Stimulated activated CD8-positive, alpha-beta memory T cell treated with anti-CD3 and anti-CD28 coated beads, Interleukin-2, amount 100 ng/mL, for 1 hour (primary cell): Measurements from ENCODE around the gene MSL2.
"Not testable (repeated sequence)": the region's sequence is repeated elsewhere in the genome, so short reads cannot be mapped to it uniquely, and the experiment has no call there.

ENCODE experiments used
- DNase-seq, 2 donors: peaks; one replicate each; pipeline ENCODE4 v3.0.0-alpha.2; 2020; ENCODE audit warnings: low read depth in 2 of 2

The MSL2 gene

GRCh38 chr3:136196064-136196400, at the start of gene MSL2:
MSL2 (minus strand) TSS chr3:136196335; CDS start chr3:136195113, 1,222 bp downstream.
- no peak for DNase-seq

DNA sequence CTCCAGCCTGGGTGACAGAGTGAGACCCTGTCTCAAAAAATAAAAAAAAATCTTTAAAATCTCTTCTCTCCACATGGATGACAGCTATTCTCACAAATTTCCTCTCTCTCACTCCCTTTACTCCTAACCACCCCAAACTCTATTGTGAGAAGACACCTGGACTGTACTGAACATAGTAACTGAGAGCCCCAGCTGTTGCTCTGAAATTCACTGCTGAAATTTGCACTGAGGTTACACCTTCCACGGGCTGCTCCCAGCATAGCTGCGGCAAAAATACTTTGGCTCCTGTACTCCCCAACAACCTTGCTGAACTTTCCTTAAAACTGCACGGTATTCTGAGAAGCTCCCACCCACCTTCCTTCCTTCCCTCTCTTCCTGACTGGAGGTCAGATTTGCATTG, 49.6 kb upstream of the MSL2 start:
- no peak for DNase-seq

DNA sequence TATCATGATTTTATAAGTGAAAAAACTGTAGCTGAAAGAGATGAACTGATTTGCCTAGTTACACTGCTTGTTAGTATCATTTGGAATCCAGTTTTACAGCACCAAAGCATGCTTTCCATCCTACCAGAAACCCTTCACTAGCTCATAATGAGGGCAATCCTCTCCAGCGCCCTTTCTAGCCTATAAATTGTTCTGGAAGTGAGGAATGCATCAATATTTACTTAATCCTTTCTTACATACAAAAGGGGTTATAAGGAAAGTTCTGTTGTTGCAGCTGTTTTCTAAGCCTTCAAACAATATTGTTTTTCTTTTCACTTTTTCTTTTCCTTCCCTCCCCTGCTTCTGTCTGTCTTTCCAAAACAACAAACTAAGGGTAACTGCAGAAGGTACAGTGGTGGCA, 43.0 kb upstream of the MSL2 start:
- DNase-seq = no peak

DNA sequence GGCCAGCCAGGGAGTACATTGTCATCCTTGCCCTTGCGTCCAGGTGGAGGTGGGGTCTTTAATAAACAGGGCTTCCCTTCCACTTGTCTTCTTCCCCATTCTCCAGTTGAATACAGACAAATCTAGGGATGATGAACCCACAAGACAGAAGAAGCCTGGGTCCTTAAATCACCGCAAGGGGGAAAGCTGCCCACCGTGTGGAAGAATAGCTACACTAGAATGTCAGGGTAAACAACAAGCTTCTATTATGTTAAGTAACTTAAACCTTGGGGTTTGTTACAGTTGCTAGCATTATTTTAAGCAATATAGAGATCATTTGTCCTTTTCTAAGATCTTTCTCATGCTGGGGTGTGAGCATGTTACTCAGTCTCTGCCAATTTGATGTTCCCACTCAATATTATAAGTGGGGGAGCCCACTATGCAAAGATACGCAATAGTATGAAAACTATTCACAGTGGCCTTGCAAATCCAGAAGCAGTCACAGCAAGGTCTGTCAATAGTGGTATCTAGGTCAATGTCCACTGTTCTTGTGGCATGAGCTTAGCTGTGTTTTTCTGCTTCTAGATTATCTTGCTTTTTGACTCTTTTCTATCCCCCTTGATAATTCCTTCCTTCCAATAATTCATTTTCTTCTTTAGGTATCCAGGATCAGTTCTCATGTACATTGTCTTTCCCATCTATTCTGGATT, 42.0 kb upstream of the MSL2 start:
- DNase-seq = no peak

GRCh38 chr3:136237103-136237502, 41.0 kb upstream of the MSL2 start:
- no peak for DNase-seq

GRCh38 chr3:136236109-136236508, 40.0 kb upstream of the MSL2 start:
- DNase-seq = no peak

DNA sequence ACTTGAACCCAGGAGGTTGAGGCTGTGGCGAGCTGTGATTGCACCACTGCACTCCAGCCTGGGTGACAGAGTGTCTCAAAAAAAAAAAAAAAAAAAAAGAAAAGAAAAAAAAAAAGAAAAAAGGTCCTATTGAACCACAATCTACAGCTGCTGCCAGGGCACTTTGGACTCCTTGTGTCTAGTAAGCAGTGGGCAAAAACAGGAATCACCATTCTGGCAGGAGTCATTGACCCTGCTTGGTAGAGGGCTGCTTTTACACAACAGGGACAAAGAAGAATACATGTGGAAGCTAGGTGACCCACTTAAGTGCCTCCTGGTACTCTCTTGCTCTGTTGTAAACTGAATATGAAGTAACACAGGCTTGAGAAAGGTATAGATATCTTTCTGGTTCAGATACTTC, 39.4 kb upstream of the MSL2 start:
- DNase-seq = no peak

DNA sequence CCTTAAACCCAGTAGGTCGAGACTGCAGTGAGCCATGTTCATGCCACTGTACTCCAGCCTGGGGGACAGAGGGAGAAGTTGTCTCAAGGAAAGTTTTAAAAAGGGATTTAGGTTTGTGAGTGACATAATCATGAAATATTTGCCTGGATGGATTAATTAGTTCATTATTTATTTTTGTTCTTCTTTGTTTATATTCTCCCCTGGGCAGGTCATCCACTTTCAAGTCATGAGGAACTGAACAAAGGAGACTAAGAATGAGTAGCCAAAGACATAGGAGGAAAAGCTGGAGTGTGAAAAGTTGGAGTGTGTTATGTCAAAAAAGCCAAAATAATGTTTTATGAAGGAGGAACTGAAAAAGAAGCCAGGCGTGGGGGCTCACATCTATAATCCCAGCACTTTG, 36.3 kb upstream of the MSL2 start:
- no peak for DNase-seq

DNA sequence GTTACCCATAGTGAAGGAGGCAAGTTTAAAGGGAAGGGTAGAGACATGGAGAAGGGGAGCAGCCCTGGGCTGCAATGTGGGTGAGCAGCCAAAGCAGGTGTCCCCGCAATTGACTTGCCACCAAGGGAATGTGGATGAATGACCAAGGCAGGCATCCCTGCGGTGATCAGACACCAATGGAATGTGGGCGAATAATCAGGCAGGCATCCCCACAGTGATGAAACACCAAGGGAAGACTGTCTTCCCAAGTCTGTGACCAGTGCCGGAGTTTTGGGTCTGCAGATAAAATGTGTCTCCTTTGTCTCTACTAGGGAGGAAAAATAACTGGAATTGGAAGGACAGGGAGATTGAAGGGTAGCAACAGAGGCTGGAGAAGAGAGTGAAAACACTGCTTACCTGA, 26.6 kb upstream of the MSL2 start:
- not testable (repeated sequence) for DNase-seq

DNA sequence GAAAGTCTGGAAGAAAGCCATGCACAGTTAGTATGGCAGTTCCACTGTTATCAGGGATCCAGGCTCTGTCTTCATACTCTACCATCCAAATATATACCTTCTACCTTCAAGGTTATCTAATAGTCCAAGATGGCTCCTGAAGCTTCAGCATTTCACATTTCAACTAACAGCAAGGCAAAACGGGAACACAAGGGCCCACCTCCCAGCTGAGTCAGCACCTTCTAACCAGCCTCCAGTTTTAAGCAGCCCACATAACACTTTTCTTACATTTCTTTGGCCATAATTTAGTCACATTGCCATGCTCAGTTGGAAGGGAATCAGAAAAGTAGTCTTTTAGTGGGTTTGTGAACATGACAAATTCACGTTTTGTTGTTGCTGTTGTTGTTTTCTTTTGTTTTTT, 15.4 kb upstream of the MSL2 start:
- DNase-seq = no peak

DNA sequence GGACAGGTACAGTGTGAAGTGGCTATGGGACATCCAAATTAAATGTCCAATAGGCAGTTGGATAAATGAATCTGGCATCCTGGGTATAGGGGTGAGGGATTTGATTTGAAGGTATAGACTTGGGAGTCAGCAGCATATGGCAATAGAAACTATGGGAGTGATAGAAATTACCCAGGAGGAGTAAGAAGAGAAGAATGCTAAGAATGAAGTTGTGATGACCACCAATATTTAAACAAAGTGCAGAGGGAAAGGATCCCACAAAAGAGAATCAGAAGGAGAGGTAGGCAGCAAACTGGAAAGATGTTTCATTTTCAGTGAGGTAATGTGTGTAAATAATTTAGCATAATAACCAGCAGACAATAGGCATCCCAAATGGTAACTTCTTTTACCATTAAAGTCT, 13.8 kb upstream of the MSL2 start:
- DNase-seq = no peak

- DNase-seq = no peak
Observed at GRCh38 chr3:136207489-136208115, 11.5 kb upstream of the MSL2 start.

DNA sequence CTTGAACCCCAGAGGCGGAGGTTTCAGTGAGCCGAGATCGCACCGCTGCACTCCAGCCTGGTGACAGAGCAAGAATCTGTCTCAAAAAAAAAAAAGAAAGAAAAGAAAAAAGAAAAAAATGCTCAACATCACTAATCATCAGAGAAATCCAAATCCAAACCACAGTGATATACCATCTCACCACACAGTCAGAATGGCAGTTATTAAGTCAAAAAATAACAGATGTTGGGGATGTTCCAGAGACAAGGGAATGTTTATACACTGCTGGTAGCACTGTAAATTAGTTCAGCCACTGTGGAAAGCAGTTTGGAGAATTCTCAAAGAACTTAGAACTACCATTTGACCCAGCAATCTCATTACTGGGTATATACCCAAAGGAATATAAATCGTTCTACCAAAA, 3.1 kb upstream of the MSL2 start:
- not testable (repeated sequence) for DNase-seq

DNA sequence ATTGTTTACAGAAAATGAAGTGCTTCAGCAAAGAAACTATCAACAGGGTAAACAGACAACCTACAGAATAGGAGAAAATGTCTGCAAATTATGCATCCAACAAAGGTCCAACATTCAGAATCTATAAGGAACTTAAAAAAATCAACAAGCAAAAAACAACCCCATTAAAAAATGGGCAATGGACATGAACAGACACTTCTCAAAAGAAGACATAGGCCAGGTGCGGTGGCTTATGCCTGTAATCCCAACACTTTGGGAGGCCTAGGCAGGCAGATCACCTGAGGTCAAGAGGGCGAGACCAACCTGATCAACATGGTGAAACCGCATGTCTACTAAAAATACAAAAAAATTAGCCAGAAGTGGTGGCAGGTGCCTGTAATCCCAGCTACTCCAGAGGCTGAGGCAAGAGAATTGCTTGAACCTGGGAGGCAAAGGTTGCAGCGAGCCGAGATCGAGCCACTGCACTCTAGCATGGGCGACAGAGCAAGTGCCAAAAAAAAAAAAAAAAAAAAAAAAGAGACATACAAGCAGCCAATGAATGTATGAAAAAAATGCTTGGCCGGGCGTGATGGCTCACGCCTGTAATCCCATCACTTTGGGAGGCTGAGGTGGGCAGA, 2.4 kb upstream of the MSL2 start:
- not testable (repeated sequence) for DNase-seq

DNA sequence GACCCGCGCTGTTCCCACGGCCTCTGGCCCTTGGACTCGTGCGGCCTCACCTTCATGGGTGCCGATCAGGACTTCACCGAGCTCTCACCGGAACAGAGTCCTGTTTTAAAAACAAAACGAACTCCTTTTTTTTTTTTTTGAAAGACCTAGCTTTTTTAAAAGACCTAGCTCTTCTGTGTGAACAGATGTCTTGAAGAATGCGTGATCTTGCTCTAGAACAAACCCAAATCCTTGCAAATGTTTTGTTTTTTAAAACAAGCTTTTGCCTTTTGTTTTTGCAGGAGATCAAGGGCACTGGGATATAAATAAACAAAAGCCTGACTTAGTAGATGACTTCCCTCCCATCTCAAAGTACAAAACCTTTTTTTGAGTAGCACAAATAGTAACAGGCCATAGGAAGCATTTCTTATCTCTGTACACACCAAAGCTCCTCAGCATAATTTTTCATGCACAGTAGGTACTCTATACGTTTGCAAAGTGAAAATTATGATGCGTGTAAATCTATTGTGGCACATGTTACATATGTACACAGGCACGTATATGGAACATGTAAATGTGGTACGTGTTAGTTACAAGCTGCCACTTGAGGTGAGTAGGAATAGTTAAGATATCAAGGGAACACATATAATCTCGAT, 1.1 kb upstream of the MSL2 start:
- DNase-seq = no peak

- DNase-seq = peak; percentile 97 to 99
Observed at GRCh38 chr3:136196401-136197158, 445 bp upstream of the MSL2 start.

DNA sequence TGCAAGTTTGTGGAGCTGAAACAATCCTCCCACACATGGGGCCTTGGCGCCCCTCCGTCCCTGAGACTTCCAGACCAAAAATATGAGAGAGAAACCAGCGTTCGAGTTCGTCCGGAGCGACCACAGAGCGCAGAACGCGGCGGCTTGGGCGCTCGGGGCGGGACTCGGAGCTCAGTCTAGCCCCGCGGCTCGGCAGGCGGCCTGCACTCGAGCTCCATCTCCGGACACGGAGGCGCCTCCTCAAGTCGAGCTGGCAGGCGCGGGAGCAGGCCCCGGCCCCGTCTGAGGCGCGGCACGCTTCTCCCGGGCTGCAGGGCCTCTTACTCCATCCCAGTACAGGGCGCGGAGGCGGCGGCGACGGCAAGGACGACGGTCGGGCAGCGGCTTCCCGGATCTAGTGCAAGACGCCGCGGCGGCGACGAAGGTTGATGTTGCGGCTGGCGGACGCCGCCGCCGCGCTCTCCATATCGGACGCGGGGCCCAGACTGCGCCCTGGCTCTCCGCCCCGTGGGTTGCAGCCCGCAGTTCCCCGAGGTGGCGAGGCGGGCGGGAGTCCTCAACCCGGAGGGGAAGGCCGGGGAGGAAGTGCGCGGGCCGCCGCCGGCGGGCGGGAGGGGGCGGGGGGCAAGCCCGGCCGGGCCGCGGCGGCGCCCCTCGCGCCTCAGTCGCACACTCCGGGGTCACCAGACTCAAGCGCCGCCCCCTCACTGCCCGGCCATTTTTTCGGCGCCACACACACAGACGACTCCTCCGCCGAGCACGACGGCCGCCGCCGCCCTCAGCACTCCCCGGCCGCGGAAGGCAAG, 674 bp downstream of the MSL2 start:
- DNase-seq = peak; percentile 55 to 59

- DNase-seq = peak; percentile 36 to 46
Observed at GRCh38 chr3:136194409-136195257, 1.5 kb downstream of the MSL2 start.

DNA sequence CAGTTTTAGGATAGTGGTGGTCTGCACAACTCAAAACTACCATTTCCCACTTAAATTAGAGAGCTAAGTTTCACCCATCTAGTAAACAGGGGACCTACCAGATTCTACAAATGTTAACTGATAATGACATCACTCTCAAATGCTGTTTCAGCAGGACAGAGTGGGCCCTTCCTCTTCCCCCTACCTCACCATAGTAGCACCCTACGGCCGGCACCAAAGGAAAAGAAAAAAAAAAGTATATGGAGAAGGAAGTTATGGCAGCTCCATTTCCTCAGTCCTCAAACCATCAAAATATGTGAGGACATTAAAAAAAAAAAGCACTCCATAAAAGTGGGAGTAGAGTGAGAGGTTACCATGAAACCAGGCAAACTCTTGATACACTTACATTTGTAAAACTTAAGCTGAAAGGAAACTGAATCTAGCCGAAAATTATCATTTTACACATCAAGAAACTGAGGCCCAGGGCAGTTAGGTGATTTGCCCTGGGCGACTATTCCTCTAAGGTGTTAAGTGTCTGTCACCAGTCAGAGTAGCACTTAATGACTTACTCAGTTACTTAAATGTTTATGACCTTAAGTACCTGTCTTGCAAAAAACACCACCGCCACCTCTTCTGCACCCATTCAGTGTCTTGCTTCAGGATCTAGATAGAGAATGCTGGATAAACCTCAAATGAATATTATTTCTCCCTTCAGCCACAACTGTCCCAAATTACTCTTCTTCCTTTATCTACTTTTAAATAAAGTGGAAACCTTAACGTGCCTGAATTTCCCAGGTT, 2.7 kb downstream of the MSL2 start:
- DNase-seq = no peak

GRCh38 chr3:136192831-136193230, 3.3 kb downstream of the MSL2 start:
- DNase-seq = no peak
